Ureter (tissue), 1 donor: Measurements from ENCODE around the gene LHX4. TPM values are rescaled to one million over a fixed set of nuclear protein-coding genes. Genes with fewer than 3 reads are reported as not detected.
A peak's percentile ranks its signal among the peaks of the same experiment; 100 is the strongest.
"Not testable (repeated sequence)": the region's sequence is repeated elsewhere in the genome, so short reads cannot be mapped to it uniquely, and the experiment has no call there.

ENCODE experiments used
- DNase-seq: peaks from one replicate; pipeline ENCODE4 v3.0.0-alpha.2; 2020; ENCODE audit warnings: low spot score
- total RNA-seq: library from RNA; stranded (reverse); gene quantifications from one replicate; pipeline ENCODE4 v1.2.4, GENCODE V29; 2023
- donor health status: DM: yes; HTN: yes; CAD: no.

The LHX4 gene
- total RNA-seq, 1 donor from 2014 or later: not detected

DNA sequence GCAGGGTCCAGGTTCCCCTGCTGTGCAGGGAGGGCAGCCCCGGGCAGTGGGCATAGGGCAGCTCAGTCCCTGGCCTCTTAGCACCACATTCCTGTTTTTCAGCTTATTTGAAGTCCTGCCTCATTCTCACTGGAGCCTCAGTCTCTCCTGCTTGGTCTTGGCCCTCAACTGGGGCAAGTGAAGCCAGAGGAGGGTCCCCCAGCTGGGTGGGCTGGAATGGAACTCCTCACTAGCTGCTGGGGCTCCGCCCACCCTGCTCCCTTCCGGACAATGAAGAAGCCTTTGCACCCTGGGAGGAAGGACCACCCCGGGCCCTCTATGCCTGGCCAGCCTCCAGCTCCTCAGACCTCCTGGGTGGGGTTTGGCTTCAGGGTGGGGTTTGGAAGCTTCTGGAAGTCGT, 32.8 kb upstream of the LHX4 start:
- DNase-seq: no peak

DNA sequence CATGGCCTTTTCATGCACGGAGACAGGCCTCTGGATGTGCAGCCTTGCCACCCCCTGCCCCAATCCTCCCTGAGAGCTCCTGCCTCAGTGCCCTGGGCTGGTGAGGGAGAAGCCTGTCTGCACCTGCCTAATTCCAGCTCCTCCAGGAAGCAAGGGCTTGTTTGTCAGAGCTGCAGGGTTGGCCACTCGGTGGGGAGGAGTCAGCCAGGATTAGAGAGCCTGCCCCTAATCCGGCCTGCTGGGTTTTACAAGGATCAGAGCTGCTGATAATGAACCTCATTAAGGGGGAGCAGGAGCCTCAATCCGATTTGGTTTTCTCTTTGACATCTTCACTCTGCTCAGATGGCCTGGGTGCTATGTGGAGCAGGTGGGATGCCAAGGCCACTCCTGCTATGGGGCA, 31.9 kb upstream of the LHX4 start:
- peak; percentile 65 for DNase-seq

DNA sequence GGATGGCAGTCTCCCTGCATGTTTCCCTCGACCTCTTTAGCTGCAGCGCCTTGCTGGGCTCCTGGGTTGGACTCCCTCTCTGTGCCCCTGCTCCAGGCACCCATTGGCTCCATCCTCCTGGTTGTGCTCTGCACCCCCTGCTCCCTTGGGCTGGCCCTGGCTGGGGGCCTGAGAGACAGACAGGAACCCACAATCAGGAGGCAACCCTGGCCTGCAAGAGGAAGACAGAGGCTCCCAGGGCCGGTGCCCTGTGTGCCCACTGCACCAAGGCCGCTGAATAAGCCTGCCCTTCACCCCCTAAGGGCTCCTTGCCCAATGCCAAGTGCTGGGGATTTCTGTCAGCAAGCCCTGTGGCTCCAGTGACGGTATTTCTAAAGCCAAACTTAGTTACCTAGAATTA, 31.5 kb upstream of the LHX4 start:
- no peak for DNase-seq

DNA sequence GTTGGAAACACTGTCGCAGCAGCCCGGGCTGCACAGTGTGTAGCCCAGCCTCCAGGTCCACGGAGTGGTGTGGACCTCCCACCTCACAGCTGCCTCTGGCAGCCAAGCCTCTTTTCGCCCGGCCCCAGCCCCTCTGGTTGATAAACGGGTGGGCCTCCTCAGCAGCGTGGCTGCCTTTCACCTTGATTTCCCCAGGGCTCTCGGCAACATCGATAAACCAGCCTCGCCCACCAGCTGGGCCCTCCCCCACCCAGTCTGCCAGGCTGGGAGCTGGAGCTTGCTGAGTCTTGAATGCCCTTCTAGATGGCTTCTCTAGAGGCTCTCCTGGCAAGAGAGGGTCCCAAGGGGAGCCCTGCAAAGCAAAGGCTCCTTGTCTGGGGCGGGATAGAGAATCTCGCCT, 31.0 kb upstream of the LHX4 start:
- DNase-seq: no peak

DNA sequence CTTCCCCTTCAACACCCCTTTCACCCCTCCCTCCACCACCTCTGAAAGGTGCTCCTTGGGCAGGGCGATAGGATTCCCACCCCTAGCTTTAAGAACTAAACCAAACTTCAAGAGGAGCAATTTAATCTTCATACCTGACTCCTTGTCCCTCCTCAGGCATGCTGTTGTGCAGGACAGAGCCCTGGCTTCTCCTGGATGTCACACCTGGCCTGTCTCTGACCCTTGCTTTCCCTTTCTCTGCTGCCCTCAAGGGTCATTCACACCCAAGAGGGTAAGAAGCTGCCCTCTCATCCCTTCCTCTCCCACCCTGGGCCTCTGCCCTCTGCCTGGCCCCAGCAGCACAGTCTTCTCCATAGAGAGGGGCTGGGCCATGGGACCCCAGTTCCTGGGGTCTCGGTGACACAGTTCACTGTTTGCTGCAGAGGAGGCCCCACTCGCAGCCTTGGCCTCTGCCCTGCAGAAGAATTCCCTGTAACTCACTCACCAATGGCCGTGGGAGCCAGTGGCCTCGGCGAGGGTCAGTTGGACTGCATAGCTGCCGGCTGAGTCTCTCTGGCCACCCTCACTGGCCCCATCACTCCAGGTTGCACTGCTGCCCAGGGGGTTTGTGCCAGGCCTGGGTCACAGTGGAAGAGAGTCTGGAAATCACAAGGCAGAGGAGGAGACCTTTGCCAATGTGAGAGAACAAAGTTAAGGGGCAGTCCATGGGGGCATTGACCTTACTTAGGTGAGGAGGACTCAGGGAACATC, 28.4 kb upstream of the LHX4 start:
- no peak for DNase-seq

DNA sequence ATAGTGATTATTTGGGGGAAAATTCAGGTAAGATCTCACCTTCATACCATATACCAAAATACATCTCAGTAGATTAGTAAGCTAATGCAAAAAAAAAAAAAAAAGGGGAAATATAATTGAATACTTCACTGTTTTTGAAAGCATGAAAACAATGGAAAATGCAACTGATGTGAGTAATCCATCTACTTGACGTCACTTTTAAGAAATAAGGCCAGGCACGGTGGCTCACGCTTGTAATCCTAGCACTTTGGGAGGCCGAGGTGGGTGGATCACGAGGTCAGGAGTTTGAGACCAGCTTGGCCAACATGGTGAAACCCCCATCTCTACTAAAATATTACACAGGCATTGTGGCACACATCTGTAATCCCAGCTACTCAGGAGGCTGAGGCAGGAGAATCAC, 27.5 kb upstream of the LHX4 start:
- DNase-seq: not testable (repeated sequence)

DNA sequence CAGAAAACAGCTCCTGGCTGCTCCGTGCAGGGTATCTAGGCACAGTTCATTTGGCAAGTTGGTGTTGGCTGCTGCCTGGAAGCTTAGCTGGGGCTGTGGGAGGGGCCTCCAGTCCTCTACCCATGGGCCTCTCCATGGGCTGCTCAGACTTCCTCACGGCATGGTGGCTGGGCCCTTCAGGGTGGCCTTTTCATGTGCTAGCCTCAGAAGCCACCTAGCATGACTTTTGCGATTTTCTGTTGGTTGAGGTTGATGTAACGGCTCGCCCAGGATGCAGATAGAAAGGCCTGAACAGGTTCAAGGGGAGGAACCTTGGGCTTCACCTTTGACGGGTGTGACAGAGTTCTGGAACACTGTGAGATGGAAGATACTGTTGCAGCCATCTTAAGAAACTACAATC, 25.8 kb upstream of the LHX4 start:
- no peak for DNase-seq

DNA sequence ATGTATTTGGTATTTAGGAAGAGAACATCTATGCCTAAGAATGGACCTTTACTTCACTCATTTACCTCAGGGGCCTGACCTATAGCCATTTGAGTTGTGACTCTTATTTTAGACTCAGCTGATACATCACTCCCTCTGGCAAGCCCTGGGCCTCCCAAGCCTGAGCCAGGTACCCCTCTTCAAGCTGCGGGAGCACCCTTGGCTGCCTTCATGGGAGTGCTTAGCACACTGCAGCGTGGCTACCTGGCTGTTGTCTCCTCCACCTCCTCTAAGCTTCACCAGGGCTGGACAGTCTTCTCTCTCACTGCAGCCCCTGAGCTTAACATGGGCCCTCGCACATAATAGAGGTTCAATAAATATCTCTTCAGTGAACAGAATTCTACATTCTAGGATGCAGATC, 23.5 kb upstream of the LHX4 start:
- DNase-seq: no peak

DNA sequence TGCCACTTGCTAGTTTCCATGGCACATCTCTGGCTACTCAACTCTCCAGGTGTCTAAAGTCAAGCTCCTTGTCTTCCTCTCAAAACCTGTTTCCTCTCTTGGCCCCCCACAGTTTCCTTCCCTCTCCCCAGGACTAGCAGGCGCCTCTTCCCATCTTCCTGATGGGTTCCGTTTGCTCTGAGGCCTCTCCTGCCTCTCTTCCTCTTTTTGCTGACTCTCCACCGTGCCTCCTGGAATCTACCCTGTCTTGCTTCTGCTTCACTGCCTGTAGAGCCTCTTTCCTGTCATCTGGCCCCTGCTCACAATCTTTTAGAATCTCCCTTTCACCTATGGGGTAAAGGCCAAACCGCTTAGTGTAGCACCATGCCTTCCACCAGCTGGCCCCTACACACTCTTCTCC, 21.8 kb upstream of the LHX4 start:
- DNase-seq: no peak

DNA sequence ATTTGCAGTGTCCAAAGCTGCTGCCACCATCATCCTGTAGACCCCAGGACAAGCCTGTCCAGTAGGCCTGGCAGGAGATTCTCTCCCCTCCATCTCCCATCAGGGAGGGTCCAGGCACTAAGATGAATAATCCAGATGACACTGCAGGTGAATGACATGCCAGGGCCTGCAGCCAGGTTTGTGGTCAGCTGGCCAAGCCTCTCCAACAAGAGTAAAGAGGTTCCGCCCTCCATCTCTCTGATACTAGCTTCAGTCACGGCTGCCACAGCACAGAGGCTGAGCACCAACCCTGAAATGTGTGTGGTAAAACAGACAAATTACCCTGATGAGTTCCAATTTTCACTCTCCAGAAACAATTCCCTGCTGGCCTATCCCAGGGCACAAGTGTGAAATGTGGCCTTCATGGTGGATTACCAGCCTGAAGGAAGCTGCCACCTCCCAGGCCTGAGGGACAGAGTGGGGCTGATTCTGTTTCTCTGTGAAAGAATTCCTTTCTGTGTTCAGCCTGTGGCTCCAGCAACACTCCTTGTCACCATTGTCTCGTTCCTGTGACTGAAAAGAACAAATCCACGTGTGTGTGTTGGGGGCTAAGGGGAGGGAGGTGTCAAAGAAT, 19.9 kb upstream of the LHX4 start:
- no peak for DNase-seq

DNA sequence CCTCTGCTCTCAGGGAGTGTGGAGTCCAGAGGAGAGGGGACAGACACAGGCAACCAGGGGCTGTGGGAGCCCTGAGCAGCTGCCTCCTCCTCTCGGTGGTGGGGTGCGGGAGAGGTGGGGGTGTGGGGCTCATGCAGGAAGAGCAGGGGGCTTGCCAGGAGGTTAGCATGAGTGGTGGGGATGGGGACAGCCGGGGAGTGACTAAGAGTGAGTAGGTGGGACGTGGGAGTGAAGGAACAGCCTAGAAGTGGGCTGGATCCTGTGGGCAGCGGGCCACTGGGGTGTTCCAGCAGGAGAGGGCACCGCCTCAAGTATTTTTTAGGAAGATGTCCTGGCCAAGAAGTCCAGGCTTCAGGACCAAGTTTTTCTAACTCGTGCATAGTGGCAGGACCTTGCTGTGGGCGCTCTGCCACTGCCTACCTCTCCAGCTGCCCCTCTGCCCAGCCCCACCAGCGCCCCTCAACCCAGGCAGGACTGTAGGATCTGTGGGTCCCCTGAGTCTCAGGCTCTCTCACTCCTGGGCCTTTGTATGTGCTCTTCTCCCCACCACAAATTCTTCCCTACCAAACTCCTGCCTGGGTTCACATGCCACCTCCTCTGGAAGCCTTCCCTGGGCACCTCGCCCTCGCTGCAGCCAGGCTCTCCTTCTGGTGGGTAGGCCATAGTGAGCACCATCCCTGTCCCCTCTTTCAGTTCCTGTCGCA, 18.8 kb upstream of the LHX4 start:
- DNase-seq: no peak

DNA sequence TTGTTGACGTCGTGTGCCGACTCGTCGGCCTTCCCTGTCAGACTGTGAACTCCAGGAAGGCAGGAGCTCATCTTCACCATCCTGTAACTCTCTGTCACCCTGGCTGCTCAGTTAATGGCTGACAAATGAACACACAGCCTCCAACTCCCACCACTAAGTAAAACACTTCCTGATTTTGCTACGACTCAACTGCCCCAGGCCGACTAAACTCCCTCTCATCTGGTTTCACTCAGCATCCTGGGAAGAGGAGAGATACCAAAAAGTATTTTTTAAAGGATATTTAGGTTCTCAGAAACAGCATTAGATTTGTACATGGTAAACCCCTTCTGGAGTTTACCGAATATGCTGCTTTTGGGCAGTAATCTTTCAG, 18.2 kb upstream of the LHX4 start:
- DNase-seq: no peak

DNA sequence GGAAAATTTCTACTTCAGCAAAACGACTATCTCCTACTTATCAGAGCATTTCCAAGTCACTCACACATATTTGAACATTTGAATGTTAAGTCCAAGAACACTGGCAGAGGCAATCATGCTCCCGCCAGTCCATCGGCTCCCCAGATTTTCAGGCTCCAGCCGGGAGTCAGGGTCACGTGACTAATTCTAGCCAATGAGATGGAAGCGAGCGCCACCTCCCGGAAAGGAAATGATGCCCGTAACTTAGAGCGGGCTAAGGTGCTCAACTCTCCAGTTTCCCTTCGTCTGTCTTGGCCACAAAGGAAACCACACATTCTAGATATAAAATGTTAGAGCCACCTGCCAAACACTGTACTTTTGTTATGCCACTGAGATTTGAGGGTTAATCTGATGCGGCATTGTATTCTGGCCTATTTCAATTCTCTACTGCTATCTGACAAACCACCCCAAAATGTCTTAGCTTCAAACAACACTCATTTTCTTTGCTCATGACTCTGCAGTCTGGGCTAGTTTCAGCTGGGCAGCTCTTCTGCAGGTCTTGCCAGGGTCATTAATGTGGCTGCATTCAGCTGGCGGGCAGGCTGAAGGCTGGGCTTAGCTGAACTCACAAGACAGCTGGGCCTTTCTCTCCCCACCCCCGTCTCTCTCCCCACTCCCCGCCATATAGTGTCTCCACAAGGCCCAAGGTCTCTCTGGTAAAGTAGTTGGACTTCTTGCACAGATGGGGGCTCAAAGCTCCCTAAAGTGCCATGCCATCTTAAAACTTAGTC, 16.5 kb upstream of the LHX4 start:
- DNase-seq: no peak

DNA sequence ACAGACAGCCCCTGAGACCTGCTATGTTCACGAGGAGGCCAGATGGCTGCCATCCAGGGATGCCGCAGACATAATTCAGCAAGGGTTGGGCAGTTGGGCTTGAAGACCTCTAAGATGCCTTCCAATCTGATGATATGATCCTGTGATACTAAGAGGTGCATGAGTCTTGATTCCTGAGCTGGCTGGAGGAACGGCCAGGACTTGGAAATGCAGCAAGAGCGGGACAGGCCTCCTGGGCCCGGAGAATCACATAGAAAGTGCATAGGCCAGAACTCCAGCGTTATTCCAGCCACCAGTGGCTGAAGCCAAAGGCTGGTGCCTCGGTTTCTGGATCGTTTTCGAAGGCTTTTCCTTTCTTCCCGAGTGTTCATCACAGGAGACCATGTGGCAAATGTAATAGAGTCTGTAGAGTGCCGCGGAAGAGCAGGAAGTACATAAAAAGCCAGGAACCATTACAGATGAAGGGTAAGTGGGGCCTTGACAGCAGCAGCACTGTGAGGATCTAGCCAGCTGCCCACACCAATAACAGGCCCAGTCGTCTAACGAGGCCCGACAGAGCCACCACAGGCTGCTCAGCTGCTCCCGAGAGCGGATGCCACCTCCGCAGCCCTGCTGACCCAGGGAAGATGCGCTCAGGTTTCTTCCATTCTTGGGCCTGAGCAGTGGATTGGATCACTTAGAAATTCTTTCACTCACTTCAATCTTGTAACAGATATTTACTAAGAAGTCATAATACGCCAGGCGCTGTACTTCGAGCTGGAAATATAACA, 14.0 kb upstream of the LHX4 start:
- DNase-seq: no peak

DNA sequence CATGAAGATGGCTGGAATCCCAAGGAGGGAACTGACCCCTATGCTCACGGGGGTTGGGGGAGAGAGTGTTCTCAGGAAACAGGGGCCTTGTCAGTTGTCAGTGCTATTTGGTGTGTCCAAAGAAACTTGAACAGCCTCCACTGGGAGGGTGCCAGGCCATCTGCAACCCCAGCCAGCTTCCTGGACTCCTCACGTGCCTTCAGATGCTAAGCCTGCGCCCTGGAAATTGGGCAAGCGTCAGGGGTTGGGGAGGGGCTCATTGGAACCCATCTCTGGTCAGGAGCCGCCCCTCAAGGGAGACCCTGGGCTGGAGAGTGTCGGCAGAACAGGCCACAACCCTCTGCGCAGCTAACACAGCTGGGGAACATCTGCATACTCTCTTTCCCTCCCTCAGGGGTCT, 13.1 kb upstream of the LHX4 start:
- no peak for DNase-seq

DNA sequence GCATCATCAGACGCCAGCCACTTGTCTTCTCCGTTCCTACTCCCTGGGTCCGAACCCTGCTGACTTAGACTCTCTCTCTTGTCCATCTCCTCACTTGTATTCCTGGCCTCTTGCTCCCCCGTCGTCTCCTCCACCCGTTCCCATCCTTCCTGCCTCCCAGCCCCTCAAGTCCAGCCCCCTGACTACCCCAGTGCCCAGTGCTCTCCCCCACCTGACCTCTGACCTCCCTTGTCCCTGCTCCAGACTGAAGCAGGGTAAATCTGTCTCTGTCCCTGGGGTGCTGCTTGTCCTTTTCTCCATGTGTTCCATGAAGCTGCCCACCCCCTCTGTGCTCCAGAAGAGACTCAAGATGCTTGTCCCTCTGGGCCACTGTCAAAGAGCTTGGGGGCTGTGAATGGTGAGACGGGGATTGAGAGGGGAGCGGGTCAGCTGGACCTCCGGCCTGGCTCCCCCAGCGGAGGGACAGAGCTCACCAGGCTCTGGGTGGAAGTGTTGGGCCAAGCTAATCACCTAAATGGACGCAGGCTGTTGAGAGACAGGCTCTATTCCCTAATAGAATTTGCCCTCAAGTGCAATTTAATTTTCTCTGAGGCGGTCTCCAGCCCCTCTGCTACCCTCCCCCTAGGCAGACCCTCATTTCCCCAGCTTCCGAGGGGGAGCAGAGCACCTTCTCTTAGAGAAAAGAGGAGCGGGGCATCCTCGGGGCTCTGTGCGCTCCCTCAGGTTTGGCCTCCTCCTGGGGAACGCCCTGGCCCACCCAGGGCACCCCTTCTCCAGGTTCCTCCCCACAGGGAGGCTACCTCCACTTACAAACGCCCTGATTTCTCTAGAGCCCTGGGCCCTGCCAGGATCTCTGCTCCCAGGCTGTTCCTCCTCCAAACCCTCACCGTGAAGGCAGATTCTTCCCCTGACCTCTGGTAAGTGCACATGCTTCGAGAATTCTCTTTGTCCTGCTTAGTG, 11.0 kb upstream of the LHX4 start:
- DNase-seq: no peak

DNA sequence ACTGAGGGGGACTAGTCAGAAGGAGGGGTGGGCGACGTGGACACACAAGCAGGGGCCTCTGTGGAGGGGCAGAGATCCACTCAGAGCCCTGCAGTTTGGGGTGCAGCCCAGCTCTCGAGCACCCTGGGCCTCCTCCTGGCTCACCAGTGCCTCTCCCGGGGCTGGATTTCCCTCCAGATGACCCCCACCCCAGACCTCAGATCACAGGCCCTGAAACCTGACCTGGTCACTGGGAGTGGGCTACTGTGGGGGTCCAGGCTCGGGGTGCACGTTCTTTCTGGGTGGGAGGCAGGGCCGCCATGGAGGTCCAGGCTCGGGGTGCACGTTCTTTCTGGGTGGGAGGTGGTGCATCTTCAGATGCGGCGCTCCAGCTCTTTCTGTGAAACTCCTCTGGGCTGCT, 10.3 kb upstream of the LHX4 start:
- no peak for DNase-seq

DNA sequence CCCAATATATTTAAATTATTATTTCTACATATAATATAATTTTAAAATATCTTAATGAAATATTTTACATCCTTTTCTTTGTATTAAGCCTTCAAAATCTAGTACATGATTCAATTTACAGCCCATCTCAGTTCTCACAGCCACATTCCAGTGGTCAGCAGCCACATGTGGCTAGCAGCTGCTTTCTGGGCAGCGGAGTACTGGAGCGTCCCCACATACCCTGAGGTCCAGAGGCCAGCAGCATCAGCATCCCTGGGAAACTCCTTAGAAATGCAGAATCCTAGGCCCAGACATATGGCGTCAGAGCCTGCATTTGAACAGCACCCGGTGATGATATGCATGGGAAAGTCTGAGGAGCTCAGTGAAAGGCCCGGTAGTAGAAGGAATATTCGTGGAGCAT, 8.6 kb upstream of the LHX4 start:
- no peak for DNase-seq

DNA sequence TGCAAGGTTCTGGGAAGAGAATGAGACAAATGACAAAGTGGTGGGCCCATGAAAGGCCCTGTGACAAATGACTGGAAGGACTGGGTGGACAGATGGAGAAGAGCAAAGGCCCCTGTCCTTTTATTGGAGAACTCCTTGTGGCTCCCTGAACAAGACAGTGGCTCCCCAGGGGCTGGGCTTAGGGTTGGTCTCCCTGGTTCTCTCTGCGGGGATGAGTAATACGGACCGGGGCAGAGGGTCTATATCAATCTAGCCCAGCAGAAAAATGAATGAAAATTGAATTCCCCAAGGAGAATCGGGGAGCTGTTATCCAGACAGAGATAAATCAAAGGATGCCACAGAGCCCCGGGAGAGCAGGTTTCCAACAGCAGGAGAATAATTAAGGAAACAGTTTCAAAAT, 5.2 kb upstream of the LHX4 start:
- DNase-seq: no peak

DNA sequence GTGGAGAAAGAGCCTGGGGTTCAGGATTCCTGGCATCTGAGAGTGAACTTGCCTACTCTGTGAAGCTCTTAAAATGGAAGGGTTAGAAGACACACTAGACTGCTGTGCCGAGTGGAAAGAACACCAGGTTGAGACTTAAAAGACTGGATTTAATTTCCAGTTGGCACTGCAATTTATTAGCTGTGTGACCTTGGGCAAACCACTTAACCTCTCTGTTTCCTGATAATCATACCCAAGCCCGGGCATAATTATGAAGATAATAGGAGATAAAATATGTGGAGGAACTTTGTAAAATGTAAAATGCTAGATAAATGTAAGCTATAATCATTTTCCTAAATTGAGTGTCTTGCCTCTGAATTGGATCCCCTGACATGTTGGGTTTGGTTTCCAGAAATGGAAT, 4.7 kb upstream of the LHX4 start:
- no peak for DNase-seq
